LoVo (cell line): ENCODE results near the gene GPD1L.
"Not testable (repeated sequence)": the region's sequence is repeated elsewhere in the genome, so short reads cannot be mapped to it uniquely, and the experiment has no call there.

ENCODE experiments used
- DNase-seq: peaks from one replicate; pipeline ENCODE4 v3.0.0-alpha.2; 2016; ENCODE audit warnings: low spot score

The GPD1L gene

DNA sequence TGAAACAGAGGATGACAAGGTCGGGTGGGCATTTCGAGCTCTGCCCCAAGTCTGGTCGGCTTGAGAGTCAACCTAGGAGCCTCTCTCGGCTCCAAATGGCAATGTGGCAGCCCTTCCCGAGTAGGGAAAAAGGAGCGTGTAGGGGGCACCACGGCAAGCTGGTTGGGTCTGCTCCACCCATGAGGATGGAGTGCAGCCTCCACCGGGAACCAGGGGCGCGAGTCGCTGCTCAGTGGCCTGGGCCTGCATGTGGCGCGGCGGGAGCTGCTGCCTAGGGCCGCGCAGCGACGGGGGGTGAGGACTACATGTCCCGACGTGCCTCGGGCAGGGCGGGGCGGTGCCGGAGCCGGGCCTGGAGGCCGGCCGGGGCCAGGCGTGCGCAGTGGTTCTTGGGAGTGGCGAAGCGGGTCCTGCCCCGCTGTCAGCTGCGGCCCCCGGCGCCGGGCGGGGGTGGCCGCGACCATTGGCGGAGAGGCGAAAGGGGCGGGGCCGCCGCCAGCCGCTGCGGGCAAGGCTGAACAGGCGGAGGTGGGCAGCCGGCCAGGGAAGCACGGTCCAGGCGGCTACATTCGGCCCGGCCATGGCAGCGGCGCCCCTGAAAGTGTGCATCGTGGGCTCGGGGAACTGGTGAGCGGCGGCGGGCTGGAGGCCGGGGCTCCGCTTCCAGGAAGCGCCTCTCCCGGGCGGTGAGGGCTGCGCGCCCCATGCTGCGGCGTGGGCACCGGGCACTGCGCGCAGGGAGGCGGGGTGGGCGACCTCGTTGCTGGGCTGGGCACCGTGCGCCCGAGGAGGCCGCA is at the start of gene GPD1L:
Gene GPD1L, plus strand, starts transcription at position 489 of the 797 bp plus-strand sequence. Its CDS starts 92 bp downstream, at position 581.
- peak; percentile 97 for DNase-seq

DNA sequence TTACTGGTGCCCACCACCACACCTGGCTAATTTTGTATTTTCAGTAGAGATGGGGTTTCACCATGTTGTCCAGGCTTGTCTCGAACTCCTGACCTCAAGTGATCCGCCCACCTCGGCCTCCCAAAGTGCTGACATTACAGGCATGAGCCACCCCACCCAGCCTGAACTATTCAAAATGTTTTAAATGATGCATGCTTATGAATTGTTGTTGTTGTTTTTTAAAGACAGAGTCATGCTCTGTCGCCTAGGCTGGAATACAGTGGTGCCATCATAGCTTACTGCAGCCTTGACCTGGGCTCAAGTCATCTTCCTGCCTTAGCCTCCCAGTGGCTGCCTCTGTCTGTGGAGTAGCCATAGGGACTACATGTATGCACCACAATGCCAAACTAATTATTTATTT is 48.0 kb upstream of the GPD1L start:
- not testable (repeated sequence) for DNase-seq

DNA sequence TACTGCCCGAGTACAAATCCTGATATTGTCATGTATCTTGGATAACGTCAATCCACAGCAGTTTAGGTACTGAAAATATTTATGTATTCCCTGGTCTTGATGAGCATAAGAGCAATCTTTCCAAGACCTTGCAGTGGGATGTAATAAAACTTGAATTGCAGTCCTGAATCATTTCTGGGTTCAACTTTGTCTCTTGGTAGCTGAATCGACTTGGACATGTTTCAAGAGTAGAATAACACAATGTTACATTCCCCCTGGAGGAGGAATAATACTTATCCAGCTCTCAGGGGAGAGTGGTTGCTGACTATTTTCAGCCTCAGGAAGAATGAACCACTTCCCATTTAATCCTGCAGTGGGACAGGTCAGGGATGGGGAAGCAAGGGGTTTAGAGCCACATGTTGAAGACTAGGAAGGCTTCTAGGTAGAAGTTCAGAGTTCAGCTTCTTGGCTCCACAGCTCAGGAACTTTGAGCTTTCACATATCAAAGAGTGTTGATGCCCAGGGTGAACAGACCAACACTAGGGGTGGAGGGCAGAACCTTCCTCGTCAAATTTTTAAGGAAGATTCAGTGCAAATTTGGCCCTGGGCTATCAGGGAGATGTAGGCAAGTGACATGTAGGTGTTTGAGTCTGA is 43.4 kb upstream of the GPD1L start:
- DNase-seq, result no peak

DNA sequence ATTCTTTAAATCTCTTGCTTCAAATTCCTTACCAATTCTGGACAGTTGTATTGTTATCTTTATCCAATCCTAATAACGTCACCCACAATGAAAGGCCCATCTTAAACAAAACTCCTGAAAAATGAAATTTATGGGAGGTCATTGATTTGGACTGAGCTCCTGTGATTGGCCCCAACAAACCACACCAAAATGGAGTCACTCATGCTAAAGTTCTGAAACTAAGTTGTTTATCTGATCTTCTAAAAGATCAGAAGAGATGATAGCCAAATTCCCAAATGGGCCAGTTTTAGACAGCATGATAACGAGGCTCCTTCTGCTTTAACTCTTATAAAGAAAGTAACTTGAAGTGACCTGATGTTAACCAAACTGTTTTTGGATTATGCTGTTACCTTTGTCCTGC is 39.7 kb upstream of the GPD1L start:
- DNase-seq, result no peak

DNA sequence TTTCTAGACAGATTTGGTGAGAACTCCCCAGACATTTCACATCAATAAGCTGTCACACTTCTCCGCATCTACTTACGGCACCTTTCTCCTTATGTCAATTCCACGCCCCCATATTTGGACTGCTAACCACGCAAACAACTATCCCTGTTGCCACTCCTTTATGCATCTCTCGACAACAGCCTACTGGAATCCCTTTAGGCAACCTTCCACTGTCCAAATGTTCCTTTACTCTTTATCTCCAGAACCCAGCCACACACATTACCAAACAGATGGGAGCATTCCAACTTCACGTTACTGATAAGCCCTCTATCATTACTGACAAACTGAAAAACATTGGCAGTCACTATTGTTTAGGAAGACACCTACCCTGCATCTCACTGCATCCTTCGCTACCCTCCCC is 32.2 kb upstream of the GPD1L start:
- DNase-seq, result not testable (repeated sequence)

DNA sequence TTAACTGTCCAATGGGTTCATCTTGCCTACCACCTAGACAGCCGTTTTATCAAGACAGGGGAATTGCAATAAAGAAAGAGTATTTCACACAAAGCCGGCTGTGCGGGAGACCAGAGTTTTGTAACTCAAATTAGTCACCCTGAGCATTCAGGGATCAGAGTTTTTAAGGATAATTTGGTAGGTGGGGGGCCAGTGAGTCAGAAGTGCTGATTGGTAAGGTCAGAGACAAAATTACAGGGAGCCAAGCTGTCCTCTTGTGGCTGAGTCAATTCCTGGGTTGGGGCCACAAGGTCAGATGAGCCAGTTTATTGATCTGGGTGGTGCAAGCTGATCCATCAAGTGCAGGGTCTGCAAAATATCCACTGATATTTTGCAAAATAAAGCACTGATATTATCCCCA is 29.9 kb upstream of the GPD1L start:
- DNase-seq, result no peak

DNA sequence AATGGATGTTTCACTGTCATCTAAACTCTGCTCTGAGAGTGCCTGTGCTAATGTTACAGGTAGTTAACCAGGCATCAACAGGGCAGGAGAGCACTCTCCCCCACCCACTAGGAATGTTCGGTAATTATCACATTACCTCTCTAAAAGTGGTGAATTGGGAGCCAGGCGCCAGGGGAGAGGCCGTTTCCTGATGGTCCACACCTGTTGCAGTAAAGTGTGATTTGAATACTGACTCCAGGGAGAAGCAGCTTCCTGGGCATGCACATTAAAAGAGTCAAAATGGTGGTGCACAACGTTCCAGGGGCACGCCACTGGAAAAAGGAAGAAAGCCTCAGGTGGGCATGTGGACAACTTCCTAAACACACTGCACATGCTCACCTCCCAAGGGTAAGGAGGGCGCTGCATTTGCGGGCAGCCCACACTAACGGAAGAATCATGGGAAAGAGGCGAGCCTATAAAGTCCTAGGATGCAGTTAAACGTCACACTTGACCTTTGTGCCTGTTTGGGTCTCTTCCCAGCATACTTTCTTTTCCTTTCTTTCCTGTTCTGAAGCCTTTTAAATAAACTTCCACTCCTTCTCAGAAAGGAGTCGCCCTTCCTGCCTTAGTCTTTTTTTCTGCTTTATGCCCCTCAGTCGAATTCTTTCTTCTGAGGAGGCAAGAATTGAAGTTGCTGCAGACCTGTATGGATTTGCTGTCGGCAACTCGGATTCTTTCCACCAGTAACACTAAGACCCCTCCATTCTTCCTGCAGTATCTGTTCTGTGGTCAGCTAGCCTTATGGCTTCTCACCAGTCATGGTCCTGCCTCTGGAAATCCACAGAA is 28.9 kb upstream of the GPD1L start:
- peak; percentile 85 for DNase-seq

DNA sequence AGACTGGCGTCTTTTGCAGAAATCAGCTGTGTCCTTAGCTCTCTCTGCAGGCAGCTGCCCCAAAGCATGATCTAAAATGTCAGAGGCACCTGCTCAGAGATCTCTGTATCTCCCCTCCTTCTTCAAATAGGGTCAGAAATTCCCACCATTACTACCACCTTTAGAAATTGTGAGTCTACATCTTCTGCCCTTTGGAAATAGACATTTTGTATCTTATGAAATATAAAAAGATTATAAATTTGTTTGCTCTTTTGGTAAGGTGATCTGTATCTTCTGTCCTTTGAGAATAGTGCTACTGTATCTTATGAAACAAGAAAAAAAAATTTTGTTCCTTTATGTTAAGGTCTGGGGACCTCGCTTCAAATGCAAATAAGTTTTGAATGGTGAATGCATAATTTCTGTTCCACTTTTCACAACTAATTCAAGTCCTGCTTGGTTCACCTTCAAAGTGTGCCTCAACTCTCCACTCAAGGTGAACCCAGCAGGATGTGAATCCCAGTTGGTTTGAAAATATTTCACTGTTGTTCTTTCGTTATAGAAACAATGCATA is 28.3 kb upstream of the GPD1L start:
- no peak for DNase-seq

DNA sequence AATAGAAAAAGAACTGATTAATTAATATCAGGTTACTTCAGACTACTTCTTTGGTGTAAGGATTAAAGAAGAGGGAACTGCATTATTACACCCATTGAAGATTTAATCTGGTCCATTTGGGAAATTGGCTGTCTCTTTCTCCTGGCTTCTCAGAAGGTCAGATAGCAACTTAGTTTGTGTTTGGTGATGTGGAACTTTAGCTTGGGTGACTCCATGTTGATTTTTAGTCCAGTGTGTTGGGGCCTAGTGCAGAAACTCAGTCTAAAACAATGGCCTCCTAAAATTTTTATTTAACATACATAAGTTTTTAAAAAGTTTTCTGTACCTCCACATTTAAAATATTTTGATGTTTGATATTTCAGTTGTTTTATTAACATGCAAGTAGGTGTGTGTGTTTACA is 27.6 kb upstream of the GPD1L start:
- no peak for DNase-seq

DNA sequence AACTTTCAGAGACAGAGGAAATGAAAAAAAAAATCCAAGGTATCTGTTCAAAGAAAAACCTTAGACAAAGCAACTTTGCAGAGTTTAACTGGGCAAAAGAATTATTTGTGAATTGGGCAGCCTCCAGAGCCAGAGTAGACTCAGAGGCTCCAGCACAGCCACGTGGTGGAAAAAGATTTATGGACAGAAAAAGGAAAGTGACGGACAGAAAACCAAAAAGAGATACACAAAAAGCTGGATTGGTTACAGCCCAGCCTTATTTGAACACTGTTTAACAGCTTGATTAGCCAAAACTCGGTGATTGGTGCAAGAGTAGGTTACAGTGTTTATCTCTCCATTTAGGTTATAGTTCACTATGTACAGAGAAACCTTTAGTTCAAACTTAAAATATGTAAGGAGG is 23.7 kb upstream of the GPD1L start:
- no peak for DNase-seq

DNA sequence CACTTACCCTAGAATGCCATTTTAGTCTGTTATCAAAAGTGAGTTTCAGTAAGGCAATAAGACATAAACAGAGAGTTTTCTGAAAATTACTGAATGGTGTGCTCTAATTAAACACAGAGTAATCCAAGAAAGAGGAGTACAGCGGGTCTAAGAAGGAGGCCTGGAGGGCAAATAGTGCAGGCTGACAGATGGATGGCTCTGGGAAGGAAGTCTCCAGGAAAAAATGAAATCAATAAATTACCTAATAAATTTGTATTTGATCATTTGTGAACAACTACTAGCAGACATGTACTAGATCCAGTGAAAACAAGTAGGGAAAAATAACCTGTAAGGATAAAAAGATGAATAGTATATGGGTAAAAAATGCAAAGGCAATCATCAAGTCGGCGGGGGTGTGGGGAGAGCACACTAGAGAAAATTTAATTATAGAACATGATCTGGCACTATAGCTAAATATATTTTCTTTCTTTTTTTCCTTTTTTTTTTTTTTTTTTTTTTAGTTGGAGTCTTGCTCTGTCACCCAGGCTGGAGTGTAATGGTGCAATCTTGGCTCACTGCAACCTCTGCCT is 22.6 kb upstream of the GPD1L start:
- no peak for DNase-seq

DNA sequence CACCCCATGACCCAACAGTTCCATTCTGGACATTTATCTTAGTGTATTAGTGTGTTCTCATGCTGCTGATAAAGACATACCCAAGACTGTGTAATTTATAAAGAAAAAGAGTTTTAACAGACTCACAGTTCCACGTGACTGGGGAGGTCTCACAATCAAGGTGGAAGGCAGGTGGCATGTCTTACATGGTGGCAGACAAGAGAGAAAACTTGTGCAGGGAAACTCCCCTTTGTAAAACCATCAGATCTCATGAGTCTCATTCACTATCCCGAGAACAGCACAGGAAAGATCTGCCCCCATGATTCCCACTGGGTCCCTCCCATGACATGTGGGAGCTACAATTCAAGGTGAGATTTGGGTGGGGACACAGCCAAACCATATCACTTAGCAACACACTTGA is 21.6 kb upstream of the GPD1L start:
- no peak for DNase-seq

DNA sequence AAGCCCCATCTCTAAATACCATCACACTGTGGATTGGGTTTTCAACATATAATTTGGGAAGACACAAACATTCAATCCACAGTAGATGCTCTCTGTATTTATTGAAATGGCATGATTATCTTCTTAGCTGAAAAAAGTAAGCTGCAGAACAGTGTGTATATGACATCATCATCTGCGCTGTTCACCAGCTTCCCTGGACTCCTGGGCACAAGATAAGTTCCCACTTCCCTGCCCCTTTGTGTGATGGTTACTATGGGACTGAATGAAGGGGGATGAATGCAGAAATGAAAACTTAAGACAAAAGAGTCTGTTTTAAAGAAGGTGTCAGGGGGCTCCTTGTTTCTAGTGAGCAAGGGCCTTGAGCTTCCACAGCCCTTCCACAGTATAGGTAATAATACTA is 20.0 kb upstream of the GPD1L start:
- DNase-seq, result peak; percentile 0

DNA sequence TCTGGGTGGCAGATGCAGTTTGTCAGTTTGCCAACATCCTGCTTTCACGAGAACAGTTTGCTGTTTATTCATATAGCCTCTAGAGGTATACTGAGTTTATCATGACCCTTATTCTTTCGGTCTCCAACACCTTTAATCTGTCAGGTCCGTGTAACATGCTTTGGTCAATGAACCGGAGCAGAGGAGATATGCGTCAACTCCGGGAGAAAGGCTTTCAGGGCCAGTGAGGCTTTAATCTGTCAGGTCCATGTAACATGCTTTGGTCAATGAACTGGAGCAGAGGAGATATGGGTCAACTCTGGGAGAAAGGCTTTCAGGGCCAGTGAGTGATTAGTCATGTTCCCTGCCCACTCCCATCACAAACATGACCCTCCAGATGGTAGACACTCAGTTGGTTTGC is 16.9 kb upstream of the GPD1L start:
- no peak for DNase-seq

DNA sequence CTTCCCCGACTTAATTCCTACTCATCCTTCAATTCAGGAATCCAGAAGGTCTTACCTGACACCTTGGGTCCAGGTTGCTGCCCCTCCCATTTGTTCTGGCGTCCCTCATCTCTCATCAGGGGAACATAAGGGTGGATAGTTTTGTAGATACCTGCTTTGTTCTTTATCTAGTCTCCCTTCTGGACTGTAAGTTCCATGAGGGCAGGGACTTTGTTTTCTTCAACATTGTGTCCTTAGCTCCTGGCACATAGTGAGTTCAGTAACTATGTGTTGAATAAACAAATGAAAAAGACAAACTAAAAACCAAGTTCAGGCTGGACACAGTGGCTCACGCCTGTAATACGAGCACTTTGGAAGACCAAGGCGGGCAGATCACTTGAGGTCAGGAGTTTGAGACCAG is 13.2 kb upstream of the GPD1L start:
- DNase-seq, result no peak

DNA sequence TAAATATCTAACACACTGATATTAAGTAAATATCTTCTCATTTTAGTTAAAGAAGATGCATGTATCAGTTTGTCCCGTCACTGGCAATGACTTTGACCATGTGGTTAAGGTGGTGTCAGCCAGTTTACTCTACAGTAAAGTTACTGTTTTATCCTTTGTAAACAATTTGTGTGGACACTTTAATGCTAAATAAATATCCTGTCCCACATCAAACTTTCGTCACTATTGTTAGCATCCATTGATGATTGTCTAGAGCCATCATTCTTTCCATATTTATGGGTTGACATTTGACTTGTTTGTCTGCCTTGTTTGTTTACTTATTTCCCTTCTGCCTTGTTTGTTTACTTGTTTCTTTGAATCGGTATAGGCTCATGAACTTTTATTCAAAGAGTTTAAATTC is 11.0 kb upstream of the GPD1L start:
- DNase-seq, result no peak

DNA sequence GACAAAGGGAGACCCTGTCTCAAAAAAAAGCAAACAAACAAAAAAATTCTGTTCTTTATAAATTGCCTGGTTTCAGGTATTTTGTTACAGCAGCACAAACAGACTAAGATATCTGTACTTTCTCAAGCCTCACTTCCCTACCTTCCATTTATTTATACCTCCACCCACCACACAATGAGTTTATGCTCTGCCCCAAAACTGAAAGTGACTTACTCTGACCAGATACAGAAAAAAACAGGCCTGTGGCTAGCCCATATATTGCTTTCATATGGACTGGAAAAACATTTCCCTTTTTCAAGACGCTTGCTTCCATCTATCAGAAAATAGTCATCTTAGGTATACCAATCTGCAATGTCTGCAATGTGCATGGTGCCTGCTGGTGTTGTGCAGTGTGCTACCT is 8.7 kb upstream of the GPD1L start:
- no peak for DNase-seq

DNA sequence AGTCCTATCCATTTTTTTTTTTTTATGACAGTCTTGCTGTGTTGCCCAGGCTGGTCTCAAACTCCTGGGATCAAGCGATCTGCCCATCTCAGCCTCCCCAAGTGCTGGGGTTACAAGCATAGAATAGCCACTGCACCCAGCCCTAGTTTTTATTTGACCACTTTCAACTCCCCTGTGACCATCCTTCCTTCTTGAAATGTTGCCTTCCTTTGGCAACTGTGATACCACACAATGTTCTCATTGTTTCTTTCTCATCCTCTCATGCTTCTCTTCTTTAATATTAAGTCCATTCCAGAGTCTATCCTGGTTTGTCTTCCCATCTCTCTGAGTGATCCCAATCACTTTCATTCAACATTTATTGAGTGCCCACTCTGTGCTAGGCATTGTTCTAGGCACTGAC is 7.9 kb upstream of the GPD1L start:
- DNase-seq, result no peak

DNA sequence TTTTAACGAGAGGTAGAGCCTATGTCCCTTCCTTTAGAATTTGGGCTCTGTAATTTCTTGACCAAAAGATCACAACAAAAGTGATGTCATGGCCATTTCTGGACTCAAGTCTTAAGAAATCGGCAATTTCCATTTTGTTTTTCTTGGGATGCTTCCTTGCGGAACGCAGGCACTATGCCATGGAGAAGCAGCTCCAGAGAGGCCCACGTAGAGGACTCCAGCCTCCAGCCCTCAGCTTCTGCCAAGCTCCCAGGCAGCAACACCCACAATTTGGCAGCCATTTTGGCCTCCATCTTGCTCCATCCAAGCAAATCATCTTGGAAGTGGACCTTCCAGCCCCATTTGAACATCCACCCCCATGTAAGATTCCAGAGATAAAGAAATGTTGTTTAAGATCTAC is 6.0 kb upstream of the GPD1L start:
- no peak for DNase-seq

DNA sequence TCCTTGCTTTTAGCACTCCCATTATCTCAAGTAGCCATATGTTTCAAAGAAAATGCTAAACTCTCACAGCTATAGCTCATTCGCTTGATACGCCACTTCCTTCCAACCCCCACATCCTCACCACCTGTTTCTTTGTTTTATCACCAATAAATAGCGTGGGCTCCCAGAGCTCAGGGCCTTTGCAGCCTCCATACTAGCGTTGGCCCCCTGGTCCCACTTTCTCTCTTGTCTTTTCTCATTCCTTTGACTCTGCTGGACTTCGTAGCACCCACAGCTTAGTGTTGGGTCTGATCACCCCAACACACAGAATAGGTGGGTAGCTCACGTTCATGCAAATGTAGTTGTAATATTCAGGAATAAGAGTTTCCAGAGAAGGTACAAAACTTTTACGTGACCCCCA is 4.1 kb upstream of the GPD1L start:
- no peak for DNase-seq

DNA sequence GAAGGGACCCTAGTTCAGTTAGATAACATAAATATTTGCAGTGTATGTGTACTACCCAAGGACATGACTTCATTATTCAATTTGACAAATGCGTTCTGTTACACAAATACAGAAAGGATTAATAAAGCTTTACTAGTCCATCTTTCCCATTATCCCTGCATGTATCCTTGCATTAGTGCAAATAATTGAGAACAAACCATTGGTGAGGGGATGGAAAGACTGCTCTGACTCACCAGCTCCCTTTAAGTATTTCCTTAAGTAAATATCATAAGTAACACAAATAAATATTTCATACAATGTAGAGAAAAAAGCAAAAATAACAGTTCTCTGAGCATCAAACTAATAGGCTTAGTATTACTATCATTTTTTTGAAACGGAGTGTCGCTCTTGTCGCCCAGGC is 1.9 kb upstream of the GPD1L start:
- no peak for DNase-seq
